CD4-positive, CD25-positive, alpha-beta regulatory T cell (primary cell): ENCODE results near the gene GADL1. TPM values are rescaled to one million over a fixed set of nuclear protein-coding genes. Genes with fewer than 3 reads are reported as not detected.
A peak's percentile ranks its signal among the peaks of the same experiment; 100 is the strongest.

Experiments
- ATAC-seq, 2 donors: fragments of 150-1000 bp; cut with Tn5 transposase; one replicate each; pipeline ENCODE4 v1.10.0; 2021; ENCODE audit warnings: low read depth in 2 of 2, moderate number of reproducible peaks in 2 of 2, moderate library complexity in 1 of 2
- DNase-seq, 3 donors: peaks; one replicate each; pipeline versions ENCODE4 v3.0.0 to v3.0.0-alpha.2; 2012 to 2022; ENCODE audit warnings: mixed read lengths in 1 of 3
- H3K27ac ChIP-seq: one replicate; pipeline ENCODE4 v1.7.0; 2013; ENCODE audit warnings: mild to moderate bottlenecking, low read length; ENCODE audit not compliant: insufficient read depth, poor library complexity, severe bottlenecking
- H3K27me3 ChIP-seq: one replicate; pipeline ENCODE4 v1.7.0; 2013; ENCODE audit warnings: low read length; ENCODE audit not compliant: control insufficient read depth, insufficient read depth
- H3K36me3 ChIP-seq: one replicate; pipeline ENCODE4 v1.7.0; 2013; ENCODE audit warnings: mild to moderate bottlenecking, low read length, moderate library complexity; ENCODE audit not compliant: control insufficient read depth, insufficient read depth
- H3K4me1 ChIP-seq: 2 replicates; pipeline ENCODE4 v1.7.0; 2013; ENCODE audit warnings: mild to moderate bottlenecking, low read length; ENCODE audit not compliant: insufficient read depth, control insufficient read depth, poor library complexity, severe bottlenecking
- H3K4me3 ChIP-seq: one replicate; pipeline ENCODE4 v1.7.0; 2013; ENCODE audit warnings: low read depth, mild to moderate bottlenecking, low read length, moderate library complexity
- H3K9me3 ChIP-seq, 2 experiments: 1 replicate in 1 of 2; 2 replicates in 1 of 2; pipeline ENCODE4 v1.7.0; 2013; ENCODE audit warnings: low read length in 2 of 2, mild to moderate bottlenecking in 1 of 2, moderate library complexity in 1 of 2; ENCODE audit not compliant: control insufficient read depth in 2 of 2
- H3K27ac Mint-ChIP-seq, 3 donors: one replicate each; pipeline ENCODE4 v1.8.0; 2020 to 2022; ENCODE audit warnings: mild to moderate bottlenecking in 3 of 3, mixed read lengths in 3 of 3, moderate library complexity in 2 of 3
- H3K27me3 Mint-ChIP-seq: one replicate; pipeline ENCODE4 v1.8.0; 2022; ENCODE audit warnings: mild to moderate bottlenecking, mixed read lengths
- H3K36me3 Mint-ChIP-seq: one replicate; pipeline ENCODE4 v1.8.0; 2020; ENCODE audit warnings: mixed read lengths
- H3K4me1 Mint-ChIP-seq, 4 donors: one replicate each; pipeline ENCODE4 v1.8.0; 2020 to 2022; ENCODE audit warnings: mixed read lengths in 4 of 4, mild to moderate bottlenecking in 1 of 4
- H3K4me3 Mint-ChIP-seq, 4 donors: one replicate each; pipeline ENCODE4 v1.8.0; 2020 to 2022; ENCODE audit warnings: mild to moderate bottlenecking in 4 of 4, mixed read lengths in 4 of 4, moderate library complexity in 3 of 4
- H3K9me3 Mint-ChIP-seq, 7 donors: one replicate each; pipeline ENCODE4 v1.8.0; 2020 to 2022; ENCODE audit warnings: mixed read lengths in 7 of 7, mild to moderate bottlenecking in 3 of 7, moderate library complexity in 2 of 7
- polyA plus RNA-seq, 4 donors: library from polyadenylated mRNA; unstranded; fragments of 300-500 nt; fragmentation: Illumina TruSeq; gene quantifications; one replicate each; pipeline ENCODE4 v1.2.3, GENCODE V29; 2021
- total RNA-seq: library from RNA; stranded (reverse); gene quantifications from one replicate; pipeline ENCODE4 v1.2.3, GENCODE V29; 2022

GADL1 gene
- total and polyA plus RNA-seq, 5 donors from 2014 or later = not detected

DNA sequence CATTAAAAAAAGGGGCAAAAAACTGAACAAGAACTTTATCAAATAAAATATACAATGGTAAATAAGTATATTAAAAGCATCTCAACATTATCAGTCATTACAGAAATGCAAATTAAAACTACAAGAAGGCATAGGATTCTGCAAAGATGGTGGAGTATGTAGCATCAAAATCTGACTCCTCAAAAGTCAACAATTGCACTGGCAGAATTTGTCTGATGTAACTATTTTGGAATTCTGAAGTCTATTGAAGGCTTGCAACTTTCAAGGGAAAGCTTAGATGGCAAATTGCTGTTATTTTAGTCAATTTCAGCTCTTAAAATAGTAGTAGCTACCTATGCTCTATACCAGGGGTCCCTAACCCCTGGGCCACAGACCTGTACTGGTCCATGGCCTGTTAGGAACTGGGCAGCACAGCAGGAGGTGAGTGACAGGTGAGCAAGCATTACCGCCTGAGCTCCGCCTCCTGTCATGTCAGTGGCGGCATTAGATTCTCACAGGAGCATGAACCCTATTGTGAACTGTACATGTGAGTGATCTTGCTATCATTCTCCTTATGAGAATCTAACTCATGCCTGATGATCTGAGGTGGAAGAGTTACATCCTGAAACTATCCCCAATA is 180.5 kb downstream of the GADL1 start:
- no peaks in the 10 kb centered on the region for H3K36me3 ChIP-seq
- H3K27ac Mint-ChIP-seq = no peak overlapping the region
- no peak overlapping the region for H3K27ac ChIP-seq
- ATAC-seq (no peak), DNase-seq (no peak)
- H3K36me3 Mint-ChIP-seq = no peaks in the 10 kb centered on the region
- peaks cover 0 to 4% (median 0%) of the 10 kb centered on the region in 4 donors for H3K4me1 Mint-ChIP-seq
- H3K27me3 ChIP-seq = no peaks in the 10 kb centered on the region
- no peaks in the 10 kb centered on the region for H3K9me3 ChIP-seq
- H3K27me3 Mint-ChIP-seq = peaks cover 12% of the 10 kb centered on the region
- H3K4me3 Mint-ChIP-seq = no peak overlapping the region
- H3K9me3 Mint-ChIP-seq = peaks cover 0 to 6% (median 0%) of the 10 kb centered on the region in 7 donors
- no peak overlapping the region for H3K4me3 ChIP-seq
- no peaks in the 10 kb centered on the region for H3K4me1 ChIP-seq

DNA sequence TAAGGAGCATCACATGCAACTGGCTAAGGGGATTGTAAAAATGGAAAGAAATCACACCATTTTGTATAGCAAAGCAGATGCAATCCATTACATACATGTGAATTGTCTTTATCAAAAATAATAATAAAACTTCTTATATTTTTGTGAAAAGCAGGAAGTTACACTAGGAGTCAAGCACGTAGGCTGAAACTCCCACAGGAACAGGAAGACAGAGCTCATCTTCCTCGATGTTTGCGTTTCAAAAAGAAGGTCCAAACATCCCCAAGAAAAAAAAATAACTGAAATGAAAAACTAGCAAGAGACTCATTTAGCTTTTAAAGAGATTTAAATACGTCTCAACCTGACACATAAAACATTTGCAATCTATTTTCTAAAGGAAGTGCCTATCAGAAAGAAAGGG is 181.5 kb downstream of the GADL1 start:
- no peaks in the 10 kb centered on the region for H3K36me3 ChIP-seq
- H3K27me3 Mint-ChIP-seq = peaks cover 12% of the 10 kb centered on the region
- peaks cover 0 to 2% (median 0%) of the 10 kb centered on the region in 7 donors for H3K9me3 Mint-ChIP-seq
- no peak overlapping the region for H3K27ac ChIP-seq
- H3K27me3 ChIP-seq = no peaks in the 10 kb centered on the region
- no peak overlapping the region for H3K27ac Mint-ChIP-seq
- ATAC-seq = no peak
- H3K4me3 Mint-ChIP-seq = peak overlapping the region in 1 of 4 donors; percentile 38
- peaks cover 0 to 9% (median 4%) of the 10 kb centered on the region in 4 donors for H3K4me1 Mint-ChIP-seq
- H3K4me3 ChIP-seq = no peak overlapping the region
- H3K9me3 ChIP-seq = no peaks in the 10 kb centered on the region
- no peaks in the 10 kb centered on the region for H3K4me1 ChIP-seq
- no peaks in the 10 kb centered on the region for H3K36me3 Mint-ChIP-seq
- no peak for DNase-seq

DNA sequence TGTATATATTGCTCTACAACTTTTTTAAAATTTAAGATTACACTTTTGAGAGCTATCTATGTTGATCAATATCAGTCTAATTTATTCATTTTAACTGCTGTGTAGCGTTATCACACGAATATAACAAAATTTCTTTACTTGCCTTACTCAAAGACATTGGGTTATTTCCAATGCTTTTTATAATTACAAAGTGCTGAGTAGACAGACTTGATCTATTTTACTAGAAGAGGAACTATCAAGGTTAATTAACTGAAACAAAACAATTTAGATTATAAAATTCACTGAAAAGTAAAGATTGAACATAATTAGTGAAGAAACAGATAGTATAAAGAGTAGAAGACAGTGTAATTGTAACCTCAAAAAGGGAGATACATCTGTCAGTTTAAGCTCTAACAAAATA is 182.6 kb downstream of the GADL1 start:
- ATAC-seq = no peak
- Mint-ChIP-seq H3K27me3 (peaks cover 12% of the 10 kb centered on the region), H3K9me3 (peaks cover 0 to 3% (median 0%) of the 10 kb centered on the region in 7 donors)

DNA sequence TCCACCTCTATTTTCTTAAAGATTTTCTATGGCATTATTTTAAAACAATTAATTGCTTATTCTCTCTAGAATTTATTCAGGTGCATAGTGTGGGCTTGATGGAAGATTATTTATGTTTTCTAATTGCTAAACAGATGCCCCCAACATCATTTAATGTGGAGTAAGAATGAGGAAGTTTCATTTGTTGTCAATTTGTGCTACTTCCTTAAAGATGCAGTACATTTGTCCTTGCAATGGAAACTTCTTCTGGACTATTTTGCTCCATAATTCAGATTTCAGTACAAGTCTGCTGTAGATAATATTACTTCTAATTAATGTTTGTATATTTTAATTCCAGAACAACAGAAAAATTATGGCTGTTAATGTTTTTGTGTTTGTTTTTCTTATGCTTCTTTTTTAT is 183.3 kb downstream of the GADL1 start:
- no peak overlapping the region for H3K27ac ChIP-seq
- no peaks in the 10 kb centered on the region for H3K27me3 ChIP-seq
- no peak for DNase-seq
- H3K4me1 ChIP-seq = no peaks in the 10 kb centered on the region
- peaks cover 0 to 9% (median 4%) of the 10 kb centered on the region in 4 donors for H3K4me1 Mint-ChIP-seq
- H3K36me3 ChIP-seq = no peaks in the 10 kb centered on the region
- no peak overlapping the region for H3K4me3 Mint-ChIP-seq
- no peak overlapping the region for H3K27ac Mint-ChIP-seq
- H3K4me3 ChIP-seq = no peak overlapping the region
- H3K36me3 Mint-ChIP-seq = no peaks in the 10 kb centered on the region
- H3K9me3 ChIP-seq = no peaks in the 10 kb centered on the region
- ATAC-seq = no peak
- H3K27me3 Mint-ChIP-seq = peaks cover 12% of the 10 kb centered on the region
- H3K9me3 Mint-ChIP-seq = peaks cover 0 to 3% (median 0%) of the 10 kb centered on the region in 7 donors

More for the DNA sequence above, 182.6 kb downstream of the GADL1 start:
- Mint-ChIP-seq H3K4me3 (no peak overlapping the region), H3K4me1 (peaks cover 0 to 9% (median 4%) of the 10 kb centered on the region in 4 donors), H3K27ac (no peak overlapping the region), H3K36me3 (no peaks in the 10 kb centered on the region)
- Histone ChIP-seq H3K4me3 (no peak overlapping the region), H3K9me3 (no peaks in the 10 kb centered on the region), H3K27me3 (no peaks in the 10 kb centered on the region), H3K36me3 (no peaks in the 10 kb centered on the region), H3K27ac (no peak overlapping the region), H3K4me1 (no peaks in the 10 kb centered on the region)
- no peak for DNase-seq

DNA sequence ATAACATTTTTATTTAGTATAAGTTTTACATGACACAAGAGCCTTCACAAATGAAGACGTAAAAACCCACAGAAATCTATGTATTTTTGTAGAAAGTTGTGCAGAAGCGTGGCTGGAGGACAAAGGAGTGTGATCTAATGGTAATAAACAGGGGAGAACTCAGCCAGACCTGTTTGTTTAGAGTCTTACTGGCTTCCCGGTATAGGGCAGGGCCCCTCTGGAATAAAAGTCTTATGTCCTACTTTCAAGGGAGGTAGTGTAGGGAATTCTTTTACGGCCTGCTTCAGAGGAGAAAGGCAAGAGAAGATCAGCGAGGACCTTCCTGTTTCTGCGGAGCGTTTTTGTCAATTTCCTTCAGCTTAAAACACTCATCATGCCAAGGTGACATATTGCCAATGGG is 184.4 kb downstream of the GADL1 start:
- no peaks in the 10 kb centered on the region for H3K27me3 ChIP-seq
- no peaks in the 10 kb centered on the region for H3K4me1 ChIP-seq
- no peak for DNase-seq
- H3K36me3 ChIP-seq = no peaks in the 10 kb centered on the region
- Mint-ChIP-seq H3K4me3 (no peak overlapping the region), H3K27me3 (peaks cover 8% of the 10 kb centered on the region), H3K27ac (no peak overlapping the region), H3K36me3 (no peaks in the 10 kb centered on the region), H3K4me1 (peaks cover 0 to 9% (median 4%) of the 10 kb centered on the region in 4 donors), H3K9me3 (peaks cover 0 to 5% (median 0%) of the 10 kb centered on the region in 7 donors)
- no peak overlapping the region for H3K27ac ChIP-seq
- no peak overlapping the region for H3K4me3 ChIP-seq
- no peaks in the 10 kb centered on the region for H3K9me3 ChIP-seq
- ATAC-seq = no peak

DNA sequence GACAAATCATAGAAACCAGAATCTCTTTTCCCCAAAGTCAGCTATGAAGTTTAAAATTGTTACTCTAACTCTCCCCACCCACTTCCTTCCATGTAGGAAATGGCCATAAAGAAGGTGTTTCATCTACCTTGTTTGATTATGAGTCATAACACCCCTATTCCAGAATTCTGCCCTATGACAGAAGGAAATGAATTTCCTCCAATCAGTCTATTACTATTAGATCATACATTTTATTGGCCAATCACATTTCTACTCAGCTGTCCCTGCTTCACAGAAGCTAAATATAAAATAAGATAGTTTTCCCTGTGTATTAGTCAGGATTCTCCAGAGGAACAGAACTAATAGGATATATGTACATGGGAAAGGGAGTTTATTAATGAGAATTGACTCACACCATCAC is 186.0 kb downstream of the GADL1 start:
- H3K27me3 ChIP-seq = no peaks in the 10 kb centered on the region
- H3K27ac ChIP-seq = no peak overlapping the region
- no peaks in the 10 kb centered on the region for H3K4me1 ChIP-seq
- Mint-ChIP-seq H3K27ac (no peak overlapping the region), H3K9me3 (peaks cover 0 to 5% (median 0%) of the 10 kb centered on the region in 7 donors), H3K36me3 (peaks cover 2% of the 10 kb centered on the region), H3K4me3 (no peak overlapping the region), H3K4me1 (peaks cover 0 to 11% (median 4%) of the 10 kb centered on the region in 4 donors), H3K27me3 (peaks cover 4% of the 10 kb centered on the region)
- ATAC-seq (no peak), DNase-seq (no peak)
- no peaks in the 10 kb centered on the region for H3K36me3 ChIP-seq
- peaks cover 0 to under 1% of the 10 kb centered on the region in 2 experiments for H3K9me3 ChIP-seq
- no peak overlapping the region for H3K4me3 ChIP-seq

DNA sequence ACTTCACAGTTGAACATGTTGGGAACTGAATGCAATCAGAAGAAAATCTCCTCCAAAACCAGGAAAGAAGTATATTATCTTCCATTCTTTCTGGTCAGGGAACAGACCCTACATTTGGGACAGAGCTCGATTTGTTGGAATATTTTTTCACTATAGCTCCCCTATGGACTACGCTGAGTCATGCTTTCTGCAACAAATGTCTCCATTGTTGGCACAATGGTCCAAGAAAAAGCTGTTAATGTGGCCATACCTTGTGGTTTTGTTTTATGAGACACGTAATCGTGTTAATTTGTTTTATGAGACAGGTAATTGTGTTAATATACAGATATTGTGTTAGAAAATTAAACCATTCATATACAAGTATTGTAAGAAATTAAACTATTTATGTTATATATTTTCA is 186.6 kb downstream of the GADL1 start:
- H3K36me3 Mint-ChIP-seq = peaks cover 6% of the 10 kb centered on the region
- no peaks in the 10 kb centered on the region for H3K27me3 ChIP-seq
- no peak overlapping the region for H3K27ac ChIP-seq
- H3K4me3 Mint-ChIP-seq = no peak overlapping the region
- peaks cover 0 to 2% of the 10 kb centered on the region in 2 experiments for H3K9me3 ChIP-seq
- H3K27ac Mint-ChIP-seq = no peak overlapping the region
- peaks cover 0 to 5% (median 0%) of the 10 kb centered on the region in 7 donors for H3K9me3 Mint-ChIP-seq
- DNase-seq (no peak), ATAC-seq (no peak)
- no peaks in the 10 kb centered on the region for H3K4me1 ChIP-seq
- H3K4me1 Mint-ChIP-seq = peaks cover 0 to 11% (median 4%) of the 10 kb centered on the region in 4 donors
- peaks cover 4% of the 10 kb centered on the region for H3K27me3 Mint-ChIP-seq
- H3K36me3 ChIP-seq = no peaks in the 10 kb centered on the region
- H3K4me3 ChIP-seq = no peak overlapping the region
